Gastrocnemius medialis (tissue), 4 donors: ENCODE data around the gene PLXNA2.

ENCODE experiments used
- POLR2A ChIP-seq, 2 donors: fragments of 450-650 bp; IDR thresholded peaks; one replicate each; pipeline ENCODE4 v1.6.1; 2017; ENCODE audit warnings: antibody characterized with exemption in 2 of 2, mild to moderate bottlenecking in 2 of 2, moderate library complexity in 2 of 2
- TF ChIP-seq, protein P1 (sequence below), 5 experiments: fragments of 450-650 bp in 3 of 5; fragments of 200-600 bp in 2 of 5; sonication (generic) in 2 of 5; IDR thresholded peaks in 4 of 5; conservative IDR thresholded peaks in 1 of 5; 1 replicate in 4 of 5; 2 replicates in 1 of 5; pipeline ENCODE4 v1.5.1; 2016 to 2019; ENCODE audit warnings: antibody characterized with exemption in 5 of 5, mild to moderate bottlenecking in 3 of 5, moderate library complexity in 3 of 5

DNA sequence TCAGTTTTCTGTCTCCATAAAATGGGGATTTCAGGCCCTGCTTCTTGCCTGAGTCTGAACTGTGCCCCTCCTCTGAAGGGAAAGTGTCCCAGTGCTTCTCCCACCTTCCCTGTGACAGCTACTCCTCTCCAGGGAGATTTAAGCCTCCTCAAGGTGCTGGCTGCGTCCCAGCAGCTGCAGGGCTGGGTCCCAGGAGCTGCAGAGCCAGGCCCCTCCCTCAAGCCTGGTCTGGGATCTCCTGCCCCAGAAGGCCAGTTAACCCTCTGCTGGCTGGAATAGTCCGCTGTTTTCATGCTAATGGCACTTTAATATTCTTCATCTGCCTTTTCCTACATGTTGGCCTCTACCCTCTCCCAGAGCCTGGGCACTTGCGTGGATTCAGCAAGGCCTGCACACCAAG lies 99.0 kb downstream of the PLXNA2 start:
- TF ChIP-seq POLR2A (IDR thresholded peaks at IDR 0.05): no peak
- TF ChIP-seq, protein P1, sequence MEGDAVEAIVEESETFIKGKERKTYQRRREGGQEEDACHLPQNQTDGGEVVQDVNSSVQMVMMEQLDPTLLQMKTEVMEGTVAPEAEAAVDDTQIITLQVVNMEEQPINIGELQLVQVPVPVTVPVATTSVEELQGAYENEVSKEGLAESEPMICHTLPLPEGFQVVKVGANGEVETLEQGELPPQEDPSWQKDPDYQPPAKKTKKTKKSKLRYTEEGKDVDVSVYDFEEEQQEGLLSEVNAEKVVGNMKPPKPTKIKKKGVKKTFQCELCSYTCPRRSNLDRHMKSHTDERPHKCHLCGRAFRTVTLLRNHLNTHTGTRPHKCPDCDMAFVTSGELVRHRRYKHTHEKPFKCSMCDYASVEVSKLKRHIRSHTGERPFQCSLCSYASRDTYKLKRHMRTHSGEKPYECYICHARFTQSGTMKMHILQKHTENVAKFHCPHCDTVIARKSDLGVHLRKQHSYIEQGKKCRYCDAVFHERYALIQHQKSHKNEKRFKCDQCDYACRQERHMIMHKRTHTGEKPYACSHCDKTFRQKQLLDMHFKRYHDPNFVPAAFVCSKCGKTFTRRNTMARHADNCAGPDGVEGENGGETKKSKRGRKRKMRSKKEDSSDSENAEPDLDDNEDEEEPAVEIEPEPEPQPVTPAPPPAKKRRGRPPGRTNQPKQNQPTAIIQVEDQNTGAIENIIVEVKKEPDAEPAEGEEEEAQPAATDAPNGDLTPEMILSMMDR (IDR thresholded peaks at IDR 0.05 in 4 of 5, conservative IDR thresholded peaks at IDR 0.05 in 1 of 5): no peak
